GM19455 (cell line): Measurements from ENCODE around the gene UCKL1.

Experiments used
- ATAC-seq: cut with Tn5 transposase; IDR thresholded peaks from one replicate; pipeline ENCODE4 v1.9.1; 2021; ENCODE audit not compliant: unreplicated experiment

The UCKL1 gene

DNA sequence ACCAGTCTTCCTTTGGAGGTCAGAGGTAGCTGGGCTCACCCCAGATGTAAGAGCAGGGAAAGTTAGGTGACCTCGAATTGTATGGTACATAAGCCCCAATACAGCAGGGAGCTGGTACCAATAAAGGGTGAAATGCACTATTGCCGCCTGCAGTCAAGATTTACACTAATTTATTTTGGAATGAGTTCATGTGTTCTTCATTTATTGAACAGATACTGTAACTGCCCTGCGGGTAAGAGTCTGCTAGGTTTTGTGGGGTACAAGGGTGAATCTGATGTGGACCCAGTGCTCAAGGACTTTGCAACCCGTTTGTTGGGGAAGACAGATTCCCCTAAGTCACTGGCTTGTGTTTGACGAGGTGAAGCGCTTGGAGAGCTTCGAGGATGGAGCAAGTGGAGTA is 63.8 kb downstream of the UCKL1 start:
- no peak for ATAC-seq

- ATAC-seq = no peak
Observed at GRCh38 chr20:63891061-63892002, 64.9 kb downstream of the UCKL1 start.

DNA sequence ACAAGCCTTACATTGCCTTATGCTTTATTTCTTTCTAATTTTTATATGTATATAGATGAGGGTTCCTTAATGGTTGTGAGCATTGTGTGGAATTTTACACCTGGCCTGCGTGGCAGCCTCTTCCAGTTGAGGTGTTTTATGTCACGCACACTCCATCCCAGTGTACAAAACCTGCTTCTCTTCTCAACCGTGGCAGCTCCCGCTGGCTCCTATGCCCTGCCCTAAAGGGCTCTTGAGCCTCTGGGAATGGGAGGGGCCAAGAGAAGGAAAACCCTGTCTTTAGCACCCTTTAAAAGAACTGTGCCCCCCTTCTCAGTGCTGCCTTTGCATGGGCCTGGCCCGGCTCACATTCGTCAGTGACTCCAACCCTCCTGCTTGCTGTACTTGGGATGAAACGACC is 65.6 kb downstream of the UCKL1 start:
- no peak for ATAC-seq

DNA sequence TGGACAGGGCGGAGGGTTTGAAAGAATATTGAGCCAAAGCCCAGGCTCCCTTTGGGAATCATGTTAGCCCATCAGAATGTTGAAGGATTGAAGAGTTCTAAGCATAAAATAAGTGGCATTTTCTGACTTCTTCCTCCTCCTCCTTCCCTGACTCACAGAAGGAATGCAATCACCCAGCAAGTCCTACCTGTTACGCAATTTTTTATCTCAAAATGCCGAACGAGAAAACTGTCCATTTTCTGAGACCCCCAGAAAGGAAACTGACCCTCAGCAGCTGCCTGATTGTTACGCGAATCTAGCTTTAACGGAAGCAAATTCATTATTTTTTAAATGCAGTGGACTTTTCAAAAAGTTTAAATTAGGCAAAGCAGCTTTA is 66.0 kb downstream of the UCKL1 start:
- ATAC-seq = no peak
